NCI-H146 treated with DMSO at 0.1 percent for 48 hours (cell line): Measurements from ENCODE around the gene ERICH6.
"Not testable (repeated sequence)": the region's sequence is repeated elsewhere in the genome, so short reads cannot be mapped to it uniquely, and the experiment has no call there.

Source experiments
- DNase-seq: peaks from one replicate; lab custom pipeline; 2025; ENCODE audit not compliant: unreplicated experiment; lab: John Stamatoyannopoulos, UW

The ERICH6 gene

GRCh38 chr3:150682824-150683223 lies 20.9 kb downstream of the ERICH6 start:
- no peak for DNase-seq

- no peak for DNase-seq
Observed at GRCh38 chr3:150682279-150682678, 21.4 kb downstream of the ERICH6 start.

DNA sequence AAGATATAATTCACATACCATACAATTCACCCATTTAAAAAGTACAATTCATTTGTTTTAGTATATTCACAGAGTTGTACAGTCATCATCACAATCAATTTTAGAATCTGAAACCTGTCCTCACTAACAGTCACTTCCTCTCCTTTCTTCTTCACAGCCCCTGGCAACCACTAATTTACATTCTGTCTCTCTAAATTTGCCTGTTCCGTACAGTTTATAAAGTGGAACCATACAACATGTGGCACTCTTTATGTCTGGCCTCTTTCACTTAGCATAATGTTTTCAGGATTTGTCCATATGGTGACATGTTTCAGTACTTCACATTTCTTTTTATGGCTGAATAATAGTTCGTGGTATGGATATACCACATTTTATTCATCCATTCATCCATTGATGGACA lies 22.7 kb downstream of the ERICH6 start:
- no peak for DNase-seq

DNA sequence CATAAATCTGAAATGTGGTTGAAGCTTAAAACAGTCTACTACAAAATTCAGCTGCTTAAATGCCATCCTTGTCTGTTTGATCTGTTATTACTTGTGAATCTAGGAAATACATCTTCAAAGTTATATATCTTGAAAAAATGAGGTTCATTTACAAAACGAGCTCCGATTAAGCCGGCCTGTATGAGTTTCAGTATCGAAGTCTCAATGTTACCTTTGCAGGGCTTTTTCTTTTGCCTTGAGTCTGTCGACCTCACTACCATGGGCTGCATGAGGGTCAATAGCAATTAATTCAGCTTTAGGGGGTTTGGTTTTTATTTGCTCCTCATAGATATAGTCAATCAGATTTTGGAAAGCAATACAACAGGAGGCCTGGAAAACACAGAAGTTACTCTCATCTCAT lies 23.2 kb downstream of the ERICH6 start:
- DNase-seq = no peak

GRCh38 chr3:150675587-150675986 lies 28.1 kb downstream of the ERICH6 start:
- DNase-seq = no peak

DNA sequence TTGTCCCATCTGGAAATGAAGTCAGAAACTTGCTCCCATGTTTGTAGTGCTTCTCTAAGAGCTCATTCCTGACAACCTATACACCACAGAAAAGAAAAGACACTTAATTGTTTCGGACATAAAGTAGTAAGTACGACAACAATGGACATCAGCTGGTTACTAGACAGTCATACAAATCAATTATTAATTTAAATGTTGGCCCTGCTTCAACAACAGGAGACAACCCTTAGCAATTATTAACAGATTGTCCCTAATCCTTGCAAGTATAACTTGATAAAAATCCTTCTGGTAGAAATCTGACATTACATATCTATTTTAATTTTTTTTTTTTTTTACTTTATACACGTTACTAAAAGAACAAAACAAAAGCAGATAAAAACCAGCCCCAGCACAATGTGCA lies 29.8 kb downstream of the ERICH6 start:
- no peak for DNase-seq

DNA sequence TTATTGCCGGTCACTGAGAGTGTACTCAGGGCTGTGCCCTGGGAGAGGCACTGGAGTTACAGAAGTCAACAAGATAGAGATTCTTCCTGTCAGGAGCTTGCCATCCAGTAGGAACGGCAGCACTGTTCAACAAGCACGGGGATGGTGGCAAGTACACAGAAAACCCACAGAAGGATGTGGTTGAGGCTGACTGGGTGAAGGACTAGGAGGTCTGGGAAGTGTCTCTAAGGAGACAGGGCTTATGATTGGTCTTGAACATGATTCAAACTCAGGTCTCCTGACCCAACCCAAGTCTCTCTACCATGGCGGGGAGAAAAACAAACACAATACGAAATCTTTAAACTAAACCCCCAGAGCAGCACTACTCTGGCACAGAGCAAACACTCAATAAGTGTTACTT lies 37.6 kb downstream of the ERICH6 start:
- no peak for DNase-seq

GRCh38 chr3:150663461-150663860 lies 40.3 kb downstream of the ERICH6 start:
- DNase-seq = no peak

- no peak for DNase-seq
Observed at GRCh38 chr3:150662410-150663200, 41.1 kb downstream of the ERICH6 start.

DNA sequence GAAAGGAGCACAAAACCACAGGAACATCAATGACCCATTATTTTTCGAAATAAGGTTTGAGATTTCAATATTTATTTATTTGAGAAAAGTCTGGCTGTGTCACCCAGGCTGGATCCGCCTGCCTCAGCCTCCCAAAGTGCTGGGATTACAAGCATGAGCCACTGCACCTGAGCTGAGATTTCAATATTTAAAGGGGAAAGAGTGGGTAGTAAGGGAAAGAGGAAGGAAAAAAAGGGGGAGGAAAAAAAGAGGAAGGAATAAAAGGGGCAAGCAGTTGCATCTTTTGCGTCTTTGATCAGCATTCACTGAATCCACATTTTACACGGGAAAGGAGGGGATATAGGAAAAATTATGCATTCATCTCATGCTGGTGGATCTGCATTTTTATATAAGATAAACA lies 47.4 kb downstream of the ERICH6 start:
- no peak for DNase-seq

DNA sequence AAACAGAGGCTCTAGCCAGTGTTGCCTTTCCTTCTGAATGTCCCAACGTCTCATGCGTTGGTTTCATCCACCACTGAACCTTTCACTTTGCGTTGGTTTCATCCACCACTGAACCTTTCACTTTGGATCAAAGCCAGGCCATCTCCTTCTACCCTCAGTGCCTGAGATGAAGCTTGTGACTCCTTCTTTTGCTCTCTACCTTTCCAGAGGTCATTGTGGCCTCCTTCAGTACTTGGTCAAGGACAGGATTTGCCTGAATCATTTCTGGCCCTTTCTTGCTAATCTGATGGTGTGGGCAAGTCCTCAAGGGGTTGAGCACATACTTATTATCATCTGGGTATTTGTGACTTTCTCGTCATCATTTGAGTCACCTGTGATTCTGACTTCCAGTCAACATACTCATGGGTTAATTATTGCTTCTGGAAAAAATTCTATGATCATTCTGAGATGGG lies 50.6 kb downstream of the ERICH6 start:
- DNase-seq = no peak

DNA sequence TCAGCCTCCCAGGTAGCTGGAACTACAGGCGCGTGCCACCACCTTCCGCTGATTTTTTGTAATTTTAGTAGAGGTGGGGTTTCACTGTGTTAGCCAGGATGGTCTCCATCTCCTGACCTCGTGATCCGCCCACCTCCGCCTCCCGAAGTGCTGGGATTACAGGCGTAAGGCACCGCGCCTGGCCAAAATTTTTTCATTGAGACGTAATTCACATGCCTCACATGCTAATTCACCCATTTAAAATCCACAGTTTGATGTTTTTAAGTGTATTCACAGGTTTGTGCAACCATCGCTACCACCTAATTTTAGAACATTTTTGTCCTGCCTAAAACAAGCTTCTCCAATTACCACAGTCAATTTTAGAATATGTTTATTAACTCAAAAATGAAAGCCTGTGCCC lies 63.5 kb downstream of the ERICH6 start:
- no peak for DNase-seq

DNA sequence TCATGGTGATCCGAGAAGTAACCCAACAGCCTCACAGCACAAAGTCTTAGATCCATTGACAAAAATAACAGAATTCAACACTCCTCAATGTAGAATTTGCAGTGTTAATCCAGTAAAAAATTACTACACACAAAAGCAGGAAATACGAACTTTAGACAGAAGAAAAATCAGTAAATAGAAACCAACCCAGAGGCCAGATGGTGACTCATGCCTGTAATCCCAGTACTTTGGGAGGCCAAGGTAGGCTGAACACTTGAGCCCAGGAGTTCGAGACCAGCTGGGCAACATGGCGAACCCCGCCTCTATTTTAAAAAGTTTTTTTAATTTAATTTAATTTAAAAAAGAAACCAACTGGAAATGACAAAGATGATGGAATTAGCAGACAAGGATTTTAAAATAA lies 64.5 kb downstream of the ERICH6 start:
- no peak for DNase-seq

- DNase-seq = no peak
Observed at GRCh38 chr3:150636258-150636657, 67.5 kb downstream of the ERICH6 start.

DNA sequence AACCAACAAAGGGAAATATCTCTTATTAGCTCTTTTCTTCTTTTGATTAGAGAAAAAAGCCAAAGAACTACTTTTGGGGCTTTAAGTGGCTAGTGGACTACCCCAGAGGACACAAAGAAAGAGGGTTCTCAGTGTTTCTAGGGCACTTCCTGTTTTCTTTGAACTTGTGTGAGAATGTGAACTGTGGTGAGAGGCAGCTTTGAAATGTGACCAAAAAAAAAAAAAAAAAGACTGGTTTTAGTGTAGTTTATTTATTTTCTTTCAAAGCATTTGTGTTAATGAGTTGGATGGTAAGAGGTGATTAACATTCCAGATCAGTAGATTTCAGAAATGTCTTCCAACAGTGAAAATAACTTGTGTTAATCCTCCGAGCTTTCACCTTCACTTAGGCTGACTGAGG lies 68.2 kb downstream of the ERICH6 start:
- DNase-seq = no peak

- no peak for DNase-seq
Observed at GRCh38 chr3:150635076-150635475, 68.6 kb downstream of the ERICH6 start.

GRCh38 chr3:150631515-150632221 lies 72.1 kb downstream of the ERICH6 start:
- no peak for DNase-seq

DNA sequence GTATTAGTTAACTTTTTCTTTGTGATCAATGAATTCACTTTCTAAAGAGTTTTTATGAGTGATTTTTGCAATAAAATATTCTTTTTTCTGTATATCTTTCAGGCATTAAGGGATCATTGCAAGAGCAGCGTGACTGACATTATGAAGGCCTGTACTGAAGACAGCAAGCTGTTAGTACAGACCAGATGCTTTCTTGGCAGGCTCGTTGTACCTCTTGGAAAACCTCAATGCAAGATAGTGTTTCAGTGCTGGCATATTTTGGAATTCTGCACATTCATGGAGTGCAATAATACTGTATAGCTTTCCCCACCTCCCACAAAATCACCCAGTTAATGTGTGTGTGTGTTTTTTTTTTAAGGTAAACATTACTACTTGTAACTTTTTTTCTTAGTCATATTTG lies 76.2 kb downstream of the ERICH6 start:
- no peak for DNase-seq

DNA sequence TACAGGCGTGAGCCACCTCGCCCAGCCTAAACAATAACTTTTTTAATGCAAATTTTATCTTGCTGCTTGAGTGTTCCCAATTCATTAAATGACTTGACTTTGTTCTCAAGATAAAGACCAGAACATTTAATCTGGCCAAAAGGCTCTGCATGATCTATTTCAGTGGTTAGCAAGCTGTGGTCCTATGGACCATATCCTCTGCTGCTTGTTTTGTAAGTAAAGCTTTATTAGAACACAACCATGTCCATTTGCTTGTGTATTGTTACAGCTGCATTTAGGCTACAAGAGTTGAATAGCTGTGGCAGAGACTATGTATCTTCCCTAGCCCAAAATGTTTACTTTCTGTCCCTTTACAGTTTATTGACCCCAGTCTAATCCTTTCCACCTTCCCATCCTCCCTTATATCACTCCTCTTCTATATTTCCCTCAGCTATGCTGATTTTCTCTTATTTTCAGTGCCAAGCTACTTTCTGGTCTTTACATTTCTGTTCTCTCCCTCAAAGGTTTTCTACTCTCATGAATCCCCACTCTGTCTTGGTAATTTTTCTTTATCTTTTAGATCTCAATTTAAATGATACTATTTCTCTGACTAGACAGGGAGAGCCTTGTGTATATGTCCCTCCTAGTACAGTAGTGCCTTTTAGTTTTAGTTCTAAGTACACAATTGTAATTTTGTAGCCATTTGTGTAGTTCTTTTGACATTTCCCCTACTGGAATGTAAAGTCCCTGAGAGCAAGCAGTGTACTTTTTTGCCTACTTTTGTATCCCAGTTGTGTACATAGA lies 77.4 kb downstream of the ERICH6 start:
- DNase-seq = no peak

DNA sequence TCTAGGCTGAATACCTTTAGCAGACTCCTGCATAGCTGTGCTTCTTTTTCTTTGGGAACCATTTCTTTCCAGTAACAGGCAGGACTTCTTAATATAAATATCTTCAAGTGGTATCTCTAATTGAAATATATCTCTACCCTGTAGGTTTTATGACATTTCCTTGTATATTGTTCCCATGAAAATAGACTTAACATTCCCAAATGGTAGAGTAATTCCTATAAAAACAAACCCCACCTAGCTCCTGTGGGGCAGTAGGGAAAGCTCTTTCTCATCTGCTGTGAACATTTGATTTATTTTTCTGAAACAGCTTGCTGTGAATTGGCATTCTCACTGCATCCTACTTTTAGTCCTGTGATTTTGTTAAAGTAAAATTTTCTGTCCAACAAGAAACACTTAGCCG lies 79.8 kb downstream of the ERICH6 start:
- DNase-seq = no peak

DNA sequence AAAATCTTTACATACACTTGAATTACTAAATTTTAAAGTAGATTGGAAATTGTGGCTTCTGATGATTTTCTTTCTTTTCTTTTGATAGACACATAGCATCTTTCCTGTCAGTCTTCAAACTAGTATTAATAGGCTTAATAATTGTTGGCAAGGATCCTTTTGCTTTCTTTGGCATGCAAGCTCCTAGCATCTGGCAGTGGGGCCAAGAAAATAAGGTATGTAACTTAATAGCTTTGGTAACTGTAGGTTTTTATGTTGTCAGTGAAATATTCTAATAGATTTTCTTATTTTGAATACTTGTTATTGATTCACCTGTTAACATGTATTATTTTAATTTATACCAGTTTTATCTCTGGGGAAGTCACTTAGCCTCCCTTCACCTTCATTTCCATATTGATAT lies 80.8 kb downstream of the ERICH6 start:
- DNase-seq = not testable (repeated sequence)
